Stimulated activated CD8-positive, alpha-beta memory T cell treated with anti-CD3 and anti-CD28 coated beads, Interleukin-15, amount 100 ng/mL, for 24 hours (primary cell): ENCODE results near the gene CCDC17.

Experiments
- DNase-seq: peaks from one replicate; pipeline ENCODE4 v3.0.0-alpha.2; 2020; ENCODE audit warnings: low read depth

Gene CCDC17

GRCh38 chr1:45623972-45624371 lies at the start of gene CCDC17:
TSS of gene CCDC17 (minus strand) at chr1:45624054. CDS start at chr1:45623909, 145 bp downstream.
- DNase-seq: no peak

GRCh38 chr1:45669859-45670655 lies 46.2 kb upstream of the CCDC17 start:
- DNase-seq: no peak

- DNase-seq: no peak
These were observed 45.5 kb upstream of the CCDC17 start for GRCh38 chr1:45669379-45669778.

- no peak for DNase-seq
These were observed 44.7 kb upstream of the CCDC17 start for GRCh38 chr1:45668526-45668925.

GRCh38 chr1:45667321-45668111 lies 43.7 kb upstream of the CCDC17 start:
- no peak for DNase-seq

GRCh38 chr1:45666836-45667235 lies 43.0 kb upstream of the CCDC17 start:
- no peak for DNase-seq

GRCh38 chr1:45660336-45660735 lies 36.5 kb upstream of the CCDC17 start:
- DNase-seq: no peak

GRCh38 chr1:45659222-45659621 lies 35.4 kb upstream of the CCDC17 start:
- DNase-seq: no peak

- DNase-seq: no peak
These were observed 34.3 kb upstream of the CCDC17 start for GRCh38 chr1:45658171-45658570.

- DNase-seq: no peak
These were observed 32.8 kb upstream of the CCDC17 start for GRCh38 chr1:45656573-45657226.

GRCh38 chr1:45654540-45655280 lies 30.9 kb upstream of the CCDC17 start:
- no peak for DNase-seq

GRCh38 chr1:45647248-45648021 lies 23.6 kb upstream of the CCDC17 start:
- no peak for DNase-seq

GRCh38 chr1:45644661-45645060 lies 20.8 kb upstream of the CCDC17 start:
- DNase-seq: no peak

GRCh38 chr1:45643978-45644377 lies 20.1 kb upstream of the CCDC17 start:
- DNase-seq: no peak

- no peak for DNase-seq
These were observed 19.5 kb upstream of the CCDC17 start for GRCh38 chr1:45643321-45643720.

- DNase-seq: no peak
These were observed 16.4 kb upstream of the CCDC17 start for GRCh38 chr1:45640293-45640692.

- DNase-seq: no peak
These were observed 11.4 kb upstream of the CCDC17 start for GRCh38 chr1:45635211-45635610.

GRCh38 chr1:45630429-45630828 lies 6.6 kb upstream of the CCDC17 start:
- DNase-seq: no peak

- no peak for DNase-seq
These were observed 5.2 kb upstream of the CCDC17 start for GRCh38 chr1:45629035-45629434.

GRCh38 chr1:45622524-45623394 lies 1.1 kb downstream of the CCDC17 start:
- no peak for DNase-seq
